GM19397 (cell line): ENCODE data around the gene OTUD5.

Experiments
- ATAC-seq: cut with Tn5 transposase; IDR thresholded peaks from one replicate; pipeline ENCODE4 v1.9.1; 2021; ENCODE audit warnings: mild to moderate bottlenecking, moderate library complexity; ENCODE audit not compliant: unreplicated experiment

Gene OTUD5

DNA sequence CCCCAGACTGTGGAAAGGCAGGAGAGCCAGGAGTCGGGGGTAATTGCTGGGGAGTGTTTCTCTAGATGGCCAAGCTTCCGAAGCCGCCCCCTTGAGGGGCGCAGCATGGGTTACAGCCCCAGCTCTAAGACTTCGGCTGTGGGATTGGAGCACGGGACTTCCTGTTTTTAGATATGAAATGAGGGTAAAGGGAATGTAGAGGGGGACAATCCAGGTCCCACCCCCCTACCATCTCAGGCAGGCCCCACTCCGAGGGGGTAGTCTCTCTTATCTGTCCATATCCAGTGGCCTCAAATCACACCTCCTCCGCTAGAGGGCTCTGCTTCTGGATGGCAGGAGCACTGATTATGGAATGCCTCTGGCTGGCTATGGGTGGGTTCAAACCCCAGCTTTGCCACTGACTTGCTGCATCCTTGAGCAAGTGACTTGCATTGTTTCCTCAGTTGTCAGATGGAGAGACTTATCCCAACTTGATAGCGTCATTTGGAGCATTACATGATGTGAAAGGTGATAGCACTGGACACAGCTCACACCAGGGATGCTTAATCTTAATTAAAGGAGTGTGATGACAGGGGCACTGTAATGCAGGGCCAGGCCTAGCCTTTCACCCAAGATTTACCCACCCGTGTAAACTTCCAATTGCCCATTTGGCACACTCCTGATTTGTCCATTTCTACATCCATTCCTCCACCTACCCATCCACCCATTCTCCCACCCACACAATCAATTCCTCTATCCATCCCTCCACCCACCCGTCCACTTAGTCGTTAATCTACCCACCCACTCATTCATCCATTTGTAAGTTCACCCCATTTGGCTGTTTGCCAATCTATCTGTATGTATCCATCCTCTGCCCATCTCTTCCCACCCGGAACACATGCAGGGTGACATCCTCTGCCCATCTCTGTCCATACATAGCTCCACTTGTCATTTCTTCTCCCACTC lies 15.1 kb upstream of the OTUD5 start:
- ATAC-seq, result no peak

DNA sequence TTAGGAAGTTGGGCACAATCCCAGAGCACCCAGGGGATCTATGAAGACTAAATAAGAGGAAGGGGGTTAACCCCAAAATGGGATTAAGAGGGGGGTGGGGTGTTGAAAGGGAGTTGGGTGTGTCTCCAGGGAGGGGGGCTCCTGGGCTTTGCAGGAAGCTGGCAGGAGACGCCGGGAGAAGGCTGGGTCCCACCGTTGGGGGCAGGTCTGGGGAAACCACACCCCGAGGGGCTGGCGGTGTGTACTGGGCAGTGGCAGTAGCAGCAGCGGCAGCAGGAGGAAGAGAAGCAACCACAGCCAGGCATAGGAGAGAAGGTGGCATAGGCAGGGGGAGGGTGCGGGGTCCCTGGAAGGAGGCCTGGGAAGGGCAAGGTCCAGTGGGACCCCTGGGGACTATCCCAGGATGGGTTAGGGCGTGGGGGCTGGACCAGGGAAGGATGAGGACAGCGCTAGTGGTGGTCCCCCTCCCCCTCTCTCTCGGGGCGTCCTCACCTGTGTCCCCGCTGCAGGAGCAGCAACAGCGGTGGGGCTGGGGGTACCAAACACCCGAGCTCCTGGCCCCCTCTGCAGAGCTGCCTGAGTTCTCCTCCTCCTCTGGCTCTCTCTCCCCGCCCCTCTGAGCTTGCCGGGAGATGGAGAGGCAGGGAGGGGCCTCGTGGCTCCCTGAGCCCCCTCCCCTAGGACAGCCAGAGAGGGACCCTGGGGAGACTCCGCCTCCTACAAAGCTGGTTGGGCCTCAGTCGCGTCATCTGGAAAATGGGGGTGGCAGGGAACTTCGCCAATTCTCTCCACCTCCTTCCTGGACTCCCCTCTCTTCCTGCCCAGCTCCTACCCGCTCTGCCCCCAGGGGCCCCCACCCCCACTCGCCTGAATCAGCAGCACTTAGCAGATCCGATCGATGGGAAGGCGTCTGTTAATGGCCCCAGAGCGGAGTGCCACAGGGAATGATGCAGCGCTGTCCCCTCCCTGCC lies 14.1 kb upstream of the OTUD5 start, which contains the start of gene KCND1:
TSS of gene KCND1 (minus strand) at position 596 of the 971 bp plus-strand sequence. CDS start 1,573 bp downstream, outside the sequence.
- ATAC-seq, result no peak

DNA sequence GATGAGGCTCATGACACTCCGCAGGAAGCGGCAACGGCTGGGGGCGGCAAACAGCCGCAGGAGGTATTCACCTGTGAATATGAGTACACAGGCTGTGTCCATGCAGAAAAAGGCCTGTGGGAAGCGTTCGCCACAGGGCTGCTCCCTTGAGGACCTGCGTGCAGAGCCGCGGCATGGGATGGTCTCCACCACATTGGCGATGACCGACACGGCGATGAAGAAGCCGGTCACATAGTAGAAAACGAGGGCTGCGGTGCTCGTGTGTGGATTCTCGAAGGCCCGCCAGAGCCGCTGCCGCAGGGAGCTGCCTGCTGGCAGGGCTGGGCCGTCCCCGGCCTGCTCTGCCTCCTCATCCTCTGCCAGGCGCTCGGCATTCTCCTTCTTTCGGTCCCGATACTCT lies 12.1 kb upstream of the OTUD5 start:
- ATAC-seq, result no peak

DNA sequence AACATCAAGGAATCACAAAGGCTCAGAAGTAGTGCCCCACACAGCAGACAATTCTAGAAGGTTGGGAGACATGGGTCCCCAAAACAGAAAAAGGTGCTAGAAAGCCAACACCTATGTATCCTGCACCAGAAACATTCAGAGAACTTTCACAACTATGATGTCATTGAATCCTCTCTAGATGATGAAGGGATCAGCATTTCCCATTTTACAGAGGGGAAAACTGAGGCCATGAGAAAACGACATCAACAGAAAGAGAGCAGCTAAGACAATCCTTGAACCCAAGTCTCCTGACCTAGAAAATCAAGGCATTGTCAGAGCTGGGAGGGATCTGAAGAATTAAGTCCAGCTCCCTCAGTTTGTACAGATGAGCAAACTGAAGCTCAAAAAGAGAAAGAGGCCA lies 11.0 kb upstream of the OTUD5 start:
- no peak for ATAC-seq

DNA sequence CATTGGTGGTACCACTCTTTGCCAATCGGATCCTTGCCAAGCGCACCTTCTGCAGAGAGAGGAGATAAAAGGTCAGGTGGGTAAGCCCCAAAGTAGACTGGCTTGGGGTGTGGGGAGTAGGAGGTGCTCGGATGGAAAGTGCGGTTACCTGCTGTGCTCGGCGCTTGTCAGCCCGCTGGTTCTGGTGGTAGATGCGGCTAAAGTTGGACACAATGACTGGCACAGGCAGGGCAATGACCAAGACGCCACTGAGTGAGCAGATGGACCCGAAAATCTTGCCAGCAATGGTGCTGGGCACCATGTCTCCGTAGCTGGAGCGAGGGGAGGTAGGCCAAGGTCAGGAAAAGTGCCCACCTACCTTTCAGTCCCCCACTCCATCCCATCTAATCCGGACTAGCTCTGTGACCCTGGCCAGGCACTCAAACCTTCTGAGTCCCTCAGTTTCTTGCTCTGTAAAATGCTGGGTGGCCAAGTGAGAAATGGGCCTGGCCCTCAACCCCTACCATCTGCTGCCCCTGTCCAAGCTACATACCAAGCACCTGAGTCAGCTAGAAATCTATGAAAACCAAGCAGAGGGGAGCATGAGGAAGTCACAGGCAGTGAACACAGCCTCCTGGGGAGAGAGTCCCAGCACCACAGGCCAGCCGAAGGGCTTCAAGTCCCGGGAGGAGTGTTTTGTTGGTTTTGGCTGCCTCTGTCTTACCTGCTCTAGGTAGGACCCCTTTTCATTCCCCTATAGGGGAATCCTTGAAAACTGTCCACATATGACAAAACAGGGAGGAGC lies 9.6 kb upstream of the OTUD5 start:
- no peak for ATAC-seq

DNA sequence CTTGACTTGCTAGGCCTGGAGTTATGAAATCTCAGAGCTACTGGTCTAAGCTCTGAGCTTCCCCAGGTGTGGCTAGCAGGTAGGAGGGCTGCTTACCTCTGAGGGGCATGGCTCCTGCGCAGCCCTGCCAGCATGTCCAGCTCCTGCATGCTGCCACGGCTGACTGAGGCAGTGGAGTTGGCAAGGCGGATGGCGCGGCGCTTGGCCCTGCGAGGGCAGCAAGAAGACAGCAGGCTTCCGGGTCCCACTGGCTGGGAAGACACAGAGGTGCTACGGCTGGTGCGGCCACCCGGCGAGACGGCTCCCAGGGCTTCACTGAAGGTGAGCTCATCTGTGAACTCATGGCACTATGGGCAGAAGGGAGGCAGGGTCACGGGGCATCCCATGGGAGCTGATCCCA lies 8.6 kb upstream of the OTUD5 start:
- ATAC-seq, result no peak

DNA sequence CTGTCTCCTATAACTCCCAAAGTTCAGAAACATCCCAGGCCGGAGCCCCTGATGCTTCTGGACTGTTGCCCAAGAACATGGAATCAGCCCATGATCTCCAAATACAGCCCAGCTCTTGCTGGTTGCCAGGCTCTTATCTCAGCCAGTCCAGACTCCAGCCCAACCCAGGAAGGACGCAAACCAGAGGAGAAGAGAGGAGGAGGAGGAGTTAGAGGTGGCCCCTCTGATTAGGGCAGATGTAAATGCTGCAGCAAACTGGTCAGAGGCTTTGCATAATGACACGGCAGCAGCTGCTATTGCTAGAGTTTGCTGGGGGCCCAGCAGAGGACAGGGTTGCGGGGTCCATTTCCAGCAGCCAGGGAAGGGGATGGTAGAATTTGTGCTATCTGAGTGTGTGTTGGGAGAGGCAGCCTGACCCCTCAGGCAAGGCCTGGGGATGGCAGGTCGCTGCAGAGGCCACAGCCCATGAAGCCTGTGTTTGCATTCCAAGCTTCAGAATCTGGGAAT lies 4.2 kb upstream of the OTUD5 start:
- no peak for ATAC-seq

DNA sequence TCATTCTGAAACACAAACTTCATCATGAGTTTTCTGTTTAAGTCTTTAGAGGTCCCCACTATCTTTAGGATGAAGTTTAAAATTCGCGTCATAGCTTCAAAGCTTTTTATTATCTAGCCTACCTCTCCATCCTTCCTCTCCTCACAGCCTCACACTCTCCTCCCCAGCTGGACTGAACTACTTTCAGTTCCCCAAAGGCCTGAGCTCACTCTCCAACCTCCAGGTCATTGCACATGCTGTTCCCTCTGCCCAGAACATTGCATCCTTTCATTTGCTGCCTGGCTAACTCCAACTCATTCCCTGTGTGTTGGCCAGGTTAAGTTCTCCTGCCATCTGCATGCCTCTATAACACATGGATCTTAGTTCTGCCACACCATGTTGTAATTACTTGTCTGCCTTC lies 2.9 kb upstream of the OTUD5 start:
- no peak for ATAC-seq

DNA sequence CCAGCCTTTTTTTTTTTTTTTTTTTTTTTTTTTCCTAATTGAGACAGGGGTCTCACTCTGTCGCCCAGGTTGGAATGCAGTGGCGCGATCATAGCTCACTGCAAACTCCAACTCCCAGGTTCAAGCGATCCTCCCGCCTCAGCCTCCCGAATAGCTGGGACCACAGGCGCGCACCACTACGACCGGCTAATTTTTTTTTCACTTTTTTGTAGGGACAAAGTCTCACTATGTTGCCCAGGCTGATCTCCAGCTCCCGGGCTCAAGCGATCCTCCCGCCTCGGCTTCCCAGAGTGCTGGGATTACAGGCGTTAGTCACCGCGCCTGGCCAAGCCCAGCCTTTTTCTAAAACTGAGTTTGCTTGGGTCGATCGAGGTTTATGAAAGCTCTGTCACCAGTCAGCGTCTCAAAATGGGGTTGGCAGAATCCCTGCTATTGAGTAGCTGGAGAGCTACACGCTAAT lies 1.3 kb upstream of the OTUD5 start:
- no peak for ATAC-seq

DNA sequence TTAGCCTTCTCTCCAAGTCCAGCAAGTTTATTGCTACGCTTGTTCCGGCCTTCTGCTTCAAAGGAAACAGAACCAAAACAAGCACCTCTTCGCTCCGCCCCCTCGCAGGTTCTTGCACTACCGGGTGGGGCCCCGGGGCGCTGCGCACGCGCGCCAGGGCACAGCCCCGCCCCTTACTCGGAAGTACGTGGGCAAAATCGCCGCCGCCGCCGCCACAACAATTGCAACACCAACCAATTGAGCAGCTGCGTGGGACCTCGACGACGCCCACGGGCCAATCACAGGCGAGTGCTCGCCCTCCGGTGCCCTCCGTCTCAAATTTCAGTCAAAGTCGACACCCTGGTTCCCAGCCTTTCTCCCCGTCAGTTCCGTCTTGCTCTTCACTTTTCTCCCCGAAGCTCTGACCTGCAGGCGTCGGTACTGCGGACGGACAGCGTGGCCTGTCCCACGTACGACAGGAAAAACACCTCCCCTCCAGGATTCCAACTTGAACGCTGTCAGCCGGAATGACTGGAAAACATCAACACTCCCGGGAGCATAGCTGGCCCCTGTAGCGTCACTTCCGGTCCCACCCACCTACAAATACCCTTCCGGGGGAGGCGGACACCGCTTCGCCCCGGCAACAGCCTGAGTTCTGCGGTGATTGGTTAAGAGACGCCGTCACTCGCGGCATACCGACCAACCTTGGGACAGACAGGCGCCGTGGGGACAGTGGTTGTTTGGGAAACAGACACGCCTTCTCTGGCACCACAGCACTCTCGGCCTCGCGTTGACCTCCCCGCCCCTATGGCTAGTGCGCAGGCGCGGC lies 624 bp upstream of the OTUD5 start:
- peak; percentile 78 for ATAC-seq

DNA sequence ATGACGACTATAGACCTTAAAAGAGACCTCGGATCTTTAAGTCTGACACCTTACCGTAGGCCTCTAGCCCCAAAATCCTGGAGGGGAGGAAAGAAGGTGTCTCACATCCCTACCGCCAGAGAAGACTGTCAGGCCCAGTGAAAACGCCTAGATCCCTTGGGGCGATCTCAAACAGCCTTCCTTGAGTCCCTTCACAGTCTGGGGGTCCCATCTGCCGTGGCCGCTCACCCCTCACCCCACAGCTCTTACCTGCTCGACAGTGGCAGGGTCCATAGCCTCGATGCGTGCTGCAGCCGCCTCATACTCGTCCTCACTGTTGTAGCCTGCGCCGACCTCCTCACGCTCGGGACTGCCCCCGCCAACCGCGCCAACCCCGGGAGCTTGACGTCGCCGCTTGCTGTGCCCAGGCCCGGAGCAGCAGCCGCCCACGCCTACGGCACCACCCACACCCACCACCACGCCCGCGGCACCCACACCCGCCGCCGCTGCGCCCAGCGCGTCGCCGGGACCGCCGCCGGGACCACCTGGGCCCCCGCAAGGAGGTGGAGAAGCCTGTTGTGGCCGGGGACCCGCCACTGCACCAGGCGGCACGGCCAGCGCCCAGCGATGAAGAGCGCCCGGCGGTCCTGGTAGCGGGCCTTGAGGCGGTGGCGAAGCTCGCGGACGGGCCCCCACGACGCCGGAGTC lies 536 bp downstream of the OTUD5 start:
- peak; percentile 6 for ATAC-seq

DNA sequence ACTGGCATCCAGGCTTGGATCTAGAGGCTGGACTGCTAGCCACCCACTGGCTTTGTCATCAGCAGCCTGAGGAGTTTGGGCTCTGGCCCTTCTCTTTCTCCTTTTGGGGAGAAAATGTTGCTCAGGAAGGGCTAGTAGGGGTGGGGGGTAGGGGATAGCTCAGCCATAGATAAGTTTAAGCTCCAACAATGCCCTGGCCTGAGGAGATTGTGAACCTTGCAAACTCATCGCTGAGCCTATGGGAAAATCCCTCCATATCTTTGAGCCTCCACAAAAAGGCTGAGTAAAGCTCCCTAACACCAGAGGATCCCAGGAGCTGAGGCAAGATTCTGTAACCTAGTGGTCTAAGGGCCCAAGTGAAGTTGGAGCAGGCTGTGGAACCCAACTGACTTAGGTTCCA lies 8.8 kb downstream of the OTUD5 start:
- no peak for ATAC-seq

DNA sequence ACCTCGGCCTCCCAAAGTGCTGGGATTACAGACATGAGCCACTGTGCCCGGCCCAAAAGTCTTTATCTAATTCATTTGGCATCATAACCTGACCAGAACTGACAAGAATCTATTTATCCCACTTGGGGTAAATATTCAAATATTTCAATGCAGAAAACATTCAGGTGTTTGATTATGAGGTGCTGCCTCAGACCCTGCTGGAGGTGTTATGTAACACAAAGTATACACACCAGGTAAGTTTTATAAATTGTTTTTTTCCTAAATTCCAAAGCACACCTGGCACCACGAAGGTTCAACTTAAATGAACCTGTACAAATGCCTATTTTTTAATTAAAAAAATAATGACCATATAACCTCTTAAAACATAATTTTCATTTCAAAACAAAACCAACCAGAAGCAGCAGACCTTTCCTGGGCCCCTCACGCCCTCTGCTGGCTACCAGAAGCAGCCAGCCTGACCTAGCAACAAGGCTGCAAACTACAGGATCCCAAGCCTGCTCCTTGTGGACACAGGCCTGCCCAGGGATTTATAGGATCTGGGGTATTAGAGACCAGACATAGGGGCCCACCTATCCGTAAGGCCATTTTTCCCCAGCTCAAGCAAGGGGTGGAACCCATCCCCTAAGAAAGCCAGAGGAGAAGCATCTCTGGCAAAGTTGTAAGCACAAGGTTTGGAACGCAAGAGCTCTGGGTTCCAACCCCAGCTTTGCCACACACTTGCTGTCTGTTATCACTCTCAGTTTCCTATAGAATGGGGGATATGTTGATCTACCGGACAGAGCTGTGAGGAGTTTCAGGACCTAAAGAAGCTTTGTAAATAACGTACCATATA lies 11.7 kb downstream of the OTUD5 start:
- ATAC-seq, result no peak

DNA sequence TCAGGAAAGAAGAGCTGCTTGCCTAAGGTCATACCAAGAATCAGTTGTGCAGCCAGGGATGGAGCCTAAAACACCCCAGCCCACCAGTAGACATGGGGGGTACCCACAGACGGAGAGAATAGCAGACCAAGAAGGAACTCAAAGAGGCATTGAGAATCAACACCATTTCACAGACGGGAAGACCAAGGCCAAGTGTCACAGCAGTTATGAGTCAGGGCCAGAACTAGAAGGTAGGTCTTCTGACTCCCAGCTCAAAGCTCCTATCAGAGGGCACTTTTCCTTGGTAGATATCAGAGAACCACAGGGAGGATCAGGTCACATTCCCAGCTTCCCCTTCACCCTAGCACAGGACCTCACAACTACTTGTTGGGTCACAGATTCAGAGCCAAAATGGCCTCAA lies 14.5 kb downstream of the OTUD5 start:
- no peak for ATAC-seq

DNA sequence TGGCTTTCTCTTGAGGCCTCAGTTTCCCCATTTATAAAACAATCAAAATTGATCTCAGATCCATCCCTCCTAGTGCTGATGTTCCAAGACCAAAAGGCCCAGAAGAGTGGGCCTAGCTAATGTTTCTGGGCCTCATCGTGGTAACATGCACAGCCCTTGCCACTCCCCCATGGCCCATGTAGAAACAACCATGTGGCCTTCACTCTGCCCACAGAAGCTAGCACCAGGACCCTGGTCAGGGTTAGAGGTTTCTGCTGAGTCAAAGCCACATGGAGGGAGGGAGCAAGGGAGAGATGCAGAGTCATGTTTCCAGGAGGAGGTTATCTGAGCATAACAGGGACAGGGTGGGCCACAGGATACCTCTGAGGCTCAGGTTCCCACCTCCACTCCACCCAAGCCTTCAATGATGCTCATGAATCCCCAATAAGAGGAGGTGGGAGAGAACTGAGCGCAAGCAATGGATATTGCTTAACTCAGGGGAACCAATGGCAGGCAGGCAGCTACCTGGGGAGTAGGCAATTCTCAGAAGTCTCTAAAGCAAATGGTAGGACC lies 16.9 kb downstream of the OTUD5 start:
- ATAC-seq, result no peak

DNA sequence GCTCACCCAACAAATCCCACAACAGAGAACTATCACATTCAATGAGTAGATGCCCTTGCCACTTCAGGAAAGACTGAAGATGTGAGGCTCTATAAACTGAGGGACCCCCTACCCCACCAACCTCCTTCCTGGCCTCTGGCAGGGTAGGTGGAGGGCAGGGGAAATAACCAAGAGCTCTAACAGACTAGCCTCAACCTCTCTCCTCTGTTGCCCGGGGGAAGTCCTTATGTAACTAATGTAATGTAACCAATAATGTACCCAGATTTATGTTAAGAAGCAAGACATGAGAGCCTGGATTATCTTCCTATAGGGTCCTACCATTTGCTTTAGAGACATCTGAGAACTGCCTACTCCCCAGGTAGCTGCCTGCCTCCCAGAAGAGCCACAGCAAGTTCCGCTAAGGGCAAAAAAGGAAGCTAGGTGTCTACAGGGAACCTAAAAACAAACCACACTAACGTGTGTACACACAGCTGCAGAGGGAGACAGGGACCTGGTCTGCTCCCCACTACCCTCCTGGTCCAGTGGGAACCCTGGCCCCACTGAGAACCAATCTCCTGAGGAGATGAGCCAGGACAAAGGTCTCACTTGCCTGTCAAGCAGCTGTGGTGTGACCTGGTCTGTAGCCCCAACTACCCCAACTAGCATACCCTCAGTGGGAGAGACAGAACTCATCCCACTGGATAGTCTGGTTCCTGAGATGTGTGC lies 17.7 kb downstream of the OTUD5 start:
- no peak for ATAC-seq

DNA sequence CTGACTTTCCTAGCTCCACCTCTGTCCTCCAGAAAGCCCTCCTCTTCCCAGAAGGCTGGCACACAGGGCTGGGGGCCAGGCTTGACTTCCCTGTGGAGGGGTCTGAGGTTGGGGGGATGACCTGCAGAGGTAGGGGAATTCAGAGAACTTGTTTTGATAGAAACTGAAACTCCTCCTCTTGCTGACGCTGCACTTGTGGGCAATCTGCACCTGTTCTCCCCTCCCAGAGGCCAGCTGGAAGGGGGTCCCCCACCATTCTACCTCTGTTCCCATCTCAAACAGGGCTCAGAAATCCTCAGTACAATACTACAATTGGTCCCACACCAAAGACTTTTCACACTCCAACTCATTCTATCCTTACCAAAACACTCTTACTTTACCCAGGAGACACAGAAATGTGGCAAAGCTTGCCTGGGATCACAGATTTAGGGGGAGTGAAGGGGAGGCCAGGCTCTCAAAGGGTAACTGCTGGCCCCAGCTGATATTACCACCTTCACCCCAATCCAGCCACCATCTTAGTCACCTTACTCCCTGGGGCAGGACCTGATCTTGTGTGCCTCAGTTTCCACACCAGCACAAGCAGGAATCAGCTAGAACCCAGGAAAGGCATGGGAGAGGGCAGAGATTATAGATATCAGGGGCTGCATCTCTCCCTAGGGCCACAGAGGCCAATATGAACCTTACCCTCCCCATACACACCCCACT lies 18.5 kb downstream of the OTUD5 start:
- peak; percentile 41 for ATAC-seq
